ENCODE results near the gene MYO1H. TPM values are rescaled to one million over a fixed set of nuclear protein-coding genes. Genes with fewer than 3 reads are reported as not detected.

MYO1H gene
- total and polyA plus RNA-seq, 2 of the 13 experiments (the other 11 are each of a cell fraction or from before 2014, with no cell fraction given), result not detected

GRCh38 chr12:109387425-109388166 lies 39.9 kb downstream of the MYO1H start (continued):
- TF ChIP-seq ZNF274 (CRISPR knock-in tag; IDR thresholded peaks at IDR 0.05) (0 out of 2 replicates have a peak, but pooled peaks have one; percentile 23), SALL1 (CRISPR knock-in tag; IDR thresholded peaks at IDR 0.05) (peak; percentile 50), MED1 (CRISPR knock-in tag; IDR thresholded peaks at IDR 0.05) (no peak), ARNT (IDR thresholded peaks at IDR 0.05) (no peak), SMC3 (IDR thresholded peaks at IDR 0.05; ENCODE audit: low read length) (peak; percentile 35; the same call in 1 of the 2 replicates), NONO (IDR thresholded peaks at IDR 0.05) (no peak), NONO (CRISPR knock-in tag; conservative IDR thresholded peaks at IDR 0.05) (peak; percentile 29; the same call in 1 of the 2 replicates), EED (CRISPR knock-in tag; IDR thresholded peaks at IDR 0.05) (no peak), CREB1 (IDR thresholded peaks at IDR 0.05) (peak; percentile 24; the same call in 1 of the 2 replicates), CREB1 (CRISPR knock-in tag; IDR thresholded peaks at IDR 0.05) (no peak), ZFP91 (CRISPR knock-in tag; IDR thresholded peaks at IDR 0.05; ENCODE audit: borderline replicate concordance) (peak; percentile 33; the same call in 1 of the 2 replicates), CHD4 (IDR thresholded peaks at IDR 0.05; ENCODE audit: borderline replicate concordance, low read length) (peak; percentile 46; the same call in 1 of the 2 replicates), TEAD3 (CRISPR knock-in tag; optimal IDR thresholded peaks at IDR 0.05; ENCODE audit: borderline replicate concordance) (peak; percentile 100), HOXA3 (CRISPR knock-in tag; IDR thresholded peaks at IDR 0.05) (peak; percentile 25; the same call in 1 of the 2 replicates), NR2F1 (CRISPR knock-in tag; IDR thresholded peaks at IDR 0.05) (no peak)
- TF ChIP-seq, protein P1, sequence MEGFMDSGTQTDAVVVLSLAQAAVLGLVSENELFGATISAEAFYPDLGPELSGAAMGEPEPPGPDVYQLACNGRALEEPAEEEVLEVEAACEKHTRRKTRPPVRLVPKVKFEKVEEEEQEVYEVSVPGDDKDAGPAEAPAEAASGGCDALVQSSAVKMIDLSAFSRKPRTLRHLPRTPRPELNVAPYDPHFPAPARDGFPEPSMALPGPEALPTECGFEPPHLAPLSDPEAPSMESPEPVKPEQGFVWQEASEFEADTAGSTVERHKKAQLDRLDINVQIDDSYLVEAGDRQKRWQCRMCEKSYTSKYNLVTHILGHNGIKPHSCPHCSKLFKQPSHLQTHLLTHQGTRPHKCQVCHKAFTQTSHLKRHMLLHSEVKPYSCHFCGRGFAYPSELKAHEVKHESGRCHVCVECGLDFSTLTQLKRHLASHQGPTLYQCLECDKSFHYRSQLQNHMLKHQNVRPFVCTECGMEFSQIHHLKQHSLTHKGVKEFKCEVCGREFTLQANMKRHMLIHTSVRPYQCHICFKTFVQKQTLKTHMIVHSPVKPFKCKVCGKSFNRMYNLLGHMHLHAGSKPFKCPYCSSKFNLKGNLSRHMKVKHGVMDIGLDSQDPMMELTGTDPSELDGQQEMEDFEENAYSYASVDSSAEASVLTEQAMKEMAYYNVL (CRISPR knock-in tag; IDR thresholded peaks at IDR 0.05; ENCODE audit: borderline replicate concordance), result no peak
- TF ChIP-seq, protein P2, sequence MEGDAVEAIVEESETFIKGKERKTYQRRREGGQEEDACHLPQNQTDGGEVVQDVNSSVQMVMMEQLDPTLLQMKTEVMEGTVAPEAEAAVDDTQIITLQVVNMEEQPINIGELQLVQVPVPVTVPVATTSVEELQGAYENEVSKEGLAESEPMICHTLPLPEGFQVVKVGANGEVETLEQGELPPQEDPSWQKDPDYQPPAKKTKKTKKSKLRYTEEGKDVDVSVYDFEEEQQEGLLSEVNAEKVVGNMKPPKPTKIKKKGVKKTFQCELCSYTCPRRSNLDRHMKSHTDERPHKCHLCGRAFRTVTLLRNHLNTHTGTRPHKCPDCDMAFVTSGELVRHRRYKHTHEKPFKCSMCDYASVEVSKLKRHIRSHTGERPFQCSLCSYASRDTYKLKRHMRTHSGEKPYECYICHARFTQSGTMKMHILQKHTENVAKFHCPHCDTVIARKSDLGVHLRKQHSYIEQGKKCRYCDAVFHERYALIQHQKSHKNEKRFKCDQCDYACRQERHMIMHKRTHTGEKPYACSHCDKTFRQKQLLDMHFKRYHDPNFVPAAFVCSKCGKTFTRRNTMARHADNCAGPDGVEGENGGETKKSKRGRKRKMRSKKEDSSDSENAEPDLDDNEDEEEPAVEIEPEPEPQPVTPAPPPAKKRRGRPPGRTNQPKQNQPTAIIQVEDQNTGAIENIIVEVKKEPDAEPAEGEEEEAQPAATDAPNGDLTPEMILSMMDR (CRISPR knock-in tag; IDR thresholded peaks at IDR 0.05), result peak; percentile 87

Measured in HepG2 (cell line).